OCI-LY1 (cell line): ENCODE data around the gene NLRP4.

ENCODE experiments used
- H2AFZ ChIP-seq: fragments of 200-600 bp; sonication (generic), shearing (Covaris generic); 2 replicates; pipeline ENCODE4 v1.6.0; 2014; ENCODE audit warnings: antibody characterized with exemption, mild to moderate bottlenecking, low read length
- H3F3A ChIP-seq: fragments of 200-600 bp; sonication (generic), shearing (Covaris generic); 2 replicates; pipeline ENCODE4 v1.6.0; 2014; ENCODE audit warnings: mild to moderate bottlenecking, antibody characterized with exemption, low read length, moderate library complexity; ENCODE audit not compliant: insufficient read depth
- H3K27ac ChIP-seq: fragments of 200-600 bp; sonication (generic); 2 replicates; pipeline ENCODE4 v1.5.1; 2014; ENCODE audit warnings: low read length, mixed run types, mild to moderate bottlenecking, low read depth; ENCODE audit not compliant: poor library complexity, severe bottlenecking
- H3K27me3 ChIP-seq: fragments of 200-600 bp; sonication (generic); 2 replicates; pipeline ENCODE4 v1.6.0; 2014; ENCODE audit warnings: antibody characterized with exemption, mild to moderate bottlenecking, low read length, moderate library complexity; ENCODE audit not compliant: insufficient read depth
- H3K36me3 ChIP-seq: fragments of 200-600 bp; sonication (generic); 2 replicates; pipeline ENCODE4 v1.6.1; 2014; ENCODE audit warnings: mild to moderate bottlenecking, antibody characterized with exemption, low read length, moderate library complexity, mixed read lengths; ENCODE audit not compliant: insufficient read depth
- H3K4me1 ChIP-seq: fragments of 200-600 bp; sonication (generic); 2 replicates; pipeline ENCODE4 v1.5.1; 2014; ENCODE audit warnings: mild to moderate bottlenecking, low read length, moderate library complexity; ENCODE audit not compliant: insufficient read depth, severe bottlenecking
- H3K4me2 ChIP-seq: fragments of 200-600 bp; sonication (generic), shearing (Covaris generic); 2 replicates; pipeline ENCODE4 v1.6.1; 2014; ENCODE audit warnings: low read length
- H3K4me3 ChIP-seq: fragments of 200-600 bp; sonication (generic); 2 replicates; pipeline ENCODE4 v1.5.1; 2014; ENCODE audit warnings: low read length, low read depth, mild to moderate bottlenecking, mixed read lengths; ENCODE audit not compliant: poor library complexity, severe bottlenecking
- H3K79me2 ChIP-seq: fragments of 200-600 bp; shearing (Covaris generic); 2 replicates; pipeline ENCODE4 v1.6.1; 2016; ENCODE audit warnings: mixed run types, low read length, mixed read lengths; ENCODE audit not compliant: insufficient read depth
- H3K9ac ChIP-seq: fragments of 200-600 bp; sonication (generic), shearing (Covaris generic); 2 replicates; pipeline ENCODE4 v1.6.1; 2014; ENCODE audit warnings: mild to moderate bottlenecking, low read length, mixed read lengths
- H3K9me2 ChIP-seq: fragments of 200-600 bp; sonication (generic), shearing (Covaris generic); 2 replicates; pipeline ENCODE4 v1.6.1; 2014; ENCODE audit warnings: low read depth, mild to moderate bottlenecking, low read length, mixed read lengths
- H3K9me3 ChIP-seq: fragments of 200-600 bp; shearing (Covaris generic); 2 replicates; pipeline ENCODE4 v1.6.1; 2014; ENCODE audit warnings: low read length, mixed read lengths
- H4K20me1 ChIP-seq: fragments of 200-600 bp; sonication (generic), shearing (Covaris generic); 2 replicates; pipeline ENCODE4 v1.6.0; 2016; ENCODE audit warnings: mild to moderate bottlenecking, low read length; ENCODE audit not compliant: insufficient read depth
- CTCF ChIP-seq: fragments of 200-600 bp; sonication (generic), shearing (Covaris generic); IDR thresholded peaks from 2 replicates; pipeline ENCODE4 v1.5.1; 2017; ENCODE audit warnings: mild to moderate bottlenecking, antibody characterized with exemption, low read length, moderate library complexity, mixed read lengths
- EZH2 ChIP-seq: fragments of 200-600 bp; sonication (generic), shearing (Covaris generic); IDR thresholded peaks from 2 replicates; pipeline ENCODE4 v1.8.0; 2017; ENCODE audit warnings: borderline replicate concordance, mixed run types, mild to moderate bottlenecking, antibody characterized with exemption, low read length, moderate library complexity, mixed read lengths

Gene NLRP4

GRCh38 chr19:55857149-55857548, 20.8 kb downstream of the NLRP4 start:
- H3K27me3 ChIP-seq: peaks cover 6% of the 10 kb centered on the region; the same call in 1 of the 2 replicates
- H3K9me2 ChIP-seq: no peaks in the 10 kb centered on the region
- no peak overlapping the region for H3K4me3 ChIP-seq
- no peaks in the 10 kb centered on the region for H3K36me3 ChIP-seq
- H4K20me1 ChIP-seq: no peaks in the 10 kb centered on the region
- no peak overlapping the region for H3K9ac ChIP-seq
- no peak overlapping the region for H3K4me2 ChIP-seq
- TF ChIP-seq CTCF: no peak
- no peaks in the 10 kb centered on the region for H3K79me2 ChIP-seq
- no peaks in the 10 kb centered on the region for H3F3A ChIP-seq
- H3K27ac ChIP-seq: no peak overlapping the region
- no peak overlapping the region for H2AFZ ChIP-seq
- H3K9me3 ChIP-seq: no peaks in the 10 kb centered on the region
- no peaks in the 10 kb centered on the region for H3K4me1 ChIP-seq

GRCh38 chr19:55857974-55858373, 21.6 kb downstream of the NLRP4 start:
- H3K4me1 ChIP-seq: no peaks in the 10 kb centered on the region
- H4K20me1 ChIP-seq: no peaks in the 10 kb centered on the region
- H3K36me3 ChIP-seq: no peaks in the 10 kb centered on the region
- no peak overlapping the region for H3K9ac ChIP-seq
- no peaks in the 10 kb centered on the region for H3F3A ChIP-seq
- no peaks in the 10 kb centered on the region for H3K79me2 ChIP-seq
- H3K9me2 ChIP-seq: no peaks in the 10 kb centered on the region
- TF ChIP-seq EZH2 (no peak), CTCF (no peak)
- no peaks in the 10 kb centered on the region for H3K9me3 ChIP-seq
- H3K27me3 ChIP-seq: peaks cover 6% of the 10 kb centered on the region; the same call in 1 of the 2 replicates
- H3K4me3 ChIP-seq: no peak overlapping the region
- no peak overlapping the region for H2AFZ ChIP-seq
- H3K4me2 ChIP-seq: no peak overlapping the region
- H3K27ac ChIP-seq: no peak overlapping the region

GRCh38 chr19:55858401-55858800, 22.1 kb downstream of the NLRP4 start:
- Histone ChIP-seq H3K9ac (no peak overlapping the region), H3K4me3 (no peak overlapping the region), H3K4me1 (no peaks in the 10 kb centered on the region), H3K79me2 (no peaks in the 10 kb centered on the region), H2AFZ (no peak overlapping the region), H3F3A (no peaks in the 10 kb centered on the region), H3K27ac (no peak overlapping the region), H3K36me3 (no peaks in the 10 kb centered on the region), H3K9me3 (no peaks in the 10 kb centered on the region), H3K27me3 (peaks cover 6% of the 10 kb centered on the region; the same call in 1 of the 2 replicates), H4K20me1 (no peaks in the 10 kb centered on the region), H3K4me2 (no peak overlapping the region), H3K9me2 (no peaks in the 10 kb centered on the region)
- TF ChIP-seq CTCF (no peak), EZH2 (no peak)
